ENCODE measurements around the gene KDELR3. TPM values are rescaled to one million over a fixed set of nuclear protein-coding genes. Genes with fewer than 3 reads are reported as not detected.

KDELR3 gene
- total RNA-seq, 1 experiment from 2014 or later, result 7.3 TPM

GRCh38 chr22:38440747-38441350 lies 27.0 kb upstream of the KDELR3 start:
- H3K9me3 ChIP-seq (ENCODE audit: control insufficient read depth, low read depth, low read length), result no peaks in the 10 kb centered on the region
- TF ChIP-seq CTCF (conservative IDR thresholded peaks at IDR 0.05), result no peak
- WGBS (ENCODE audit: extremely low coverage, insufficient read length, low lambda C conversion rate), result no CpG with 5 or more reads among the region's 14 CpGs
- Mint-ChIP-seq H3K9me3 (no peaks in the 10 kb centered on the region; a peak in 1 of 5 replicates), H3K36me3 (ENCODE audit: insufficient read depth in 1 of 3, low read depth in 3 of 3) (no peaks in the 10 kb centered on the region), H3K27ac (no peak overlapping the region), H3K4me3 (no peak overlapping the region; a peak in 1 of 5 replicates), H3K4me1 (peaks cover 6 to 21% of the 10 kb centered on the region in 2 experiments), H3K27me3 (ENCODE audit: low read depth) (peaks cover 11% of the 10 kb centered on the region)
- no peak overlapping the region for H2BK20ac ChIP-seq (ENCODE audit: low read depth, low read length, poor library complexity, severe bottlenecking)
- H2BK5ac ChIP-seq (ENCODE audit: insufficient read length, low read length), result no peak overlapping the region
- no peak overlapping the region for H3K4me2 ChIP-seq (ENCODE audit: insufficient read depth, insufficient read length, low read length)
- H3K4me1 ChIP-seq (ENCODE audit: insufficient read depth, low read length), result no peaks in the 10 kb centered on the region
- H3K27me3 ChIP-seq (ENCODE audit: insufficient read depth, low read length), result no peaks in the 10 kb centered on the region
- H3K23ac ChIP-seq (ENCODE audit: insufficient read length, low read depth, low read length), result no peak overlapping the region
- DNase-seq, result no peak
- no peaks in the 10 kb centered on the region for H3K79me2 ChIP-seq (ENCODE audit: insufficient read depth, low read length)
- no peak overlapping the region for H4K8ac ChIP-seq (replicated peaks; ENCODE audit: insufficient read length, low read depth, low read length)
- no peak overlapping the region for H3T11ph ChIP-seq (ENCODE audit: low read length)
- no peak overlapping the region for H3K9ac ChIP-seq (ENCODE audit: extremely low read depth, insufficient read length, low read length)
- no peak overlapping the region for H2AK5ac ChIP-seq (ENCODE audit: insufficient read length, low read length)
- H3K4ac ChIP-seq (ENCODE audit: low read depth, low read length), result no peak overlapping the region
- peaks cover 2% of the 10 kb centered on the region for H3K23me2 ChIP-seq (ENCODE audit: insufficient read length, low read depth, low read length, poor library complexity, severe bottlenecking)
- H3K79me1 ChIP-seq (ENCODE audit: insufficient read depth, low read depth, low read length, poor library complexity, severe bottlenecking), result no peaks in the 10 kb centered on the region
- no peak overlapping the region for H4K91ac ChIP-seq (ENCODE audit: insufficient read length, low read depth, low read length)
- H2BK120ac ChIP-seq (ENCODE audit: low read depth, low read length, poor library complexity, severe bottlenecking), result no peak overlapping the region
- H3K14ac ChIP-seq (ENCODE audit: insufficient read depth, low read length), result no peak overlapping the region; the same call in 1 of the 2 replicates
- H2BK15ac ChIP-seq (ENCODE audit: low read depth, low read length), result no peak overlapping the region
- no peak overlapping the region for H2AFZ ChIP-seq (ENCODE audit: low read length)
- H3K18ac ChIP-seq (ENCODE audit: insufficient read length, low read depth, low read length), result no peak overlapping the region
- no peak overlapping the region for H2BK12ac ChIP-seq (ENCODE audit: insufficient read length, low read depth, low read length)
- no peaks in the 10 kb centered on the region for H4K20me1 ChIP-seq (ENCODE audit: control insufficient read depth, insufficient read depth, insufficient read length)
- H4K5ac ChIP-seq (ENCODE audit: insufficient read length, low read depth, low read length), result no peak overlapping the region
- no peak overlapping the region for H3K27ac ChIP-seq (ENCODE audit: insufficient read length, low read depth, low read length)
- no peak overlapping the region for H3K56ac ChIP-seq (ENCODE audit: insufficient read length, low read depth, low read length)

Measured in H9 (cell line).